Spleen (tissue), 7 donors: ENCODE measurements around the gene CDC42BPA.

Experiments used
- POLR2AphosphoS5 ChIP-seq, 3 donors: sonication (generic); formaldehyde crosslinking; IDR thresholded peaks; one replicate each; pipeline ENCODE4 v1.5.1; 2017; ENCODE audit warnings: antibody characterized with exemption in 3 of 3
- TF ChIP-seq, protein P1 (sequence below), 11 experiments: fragments of 200-600 bp in 7 of 11; fragments of 450-650 bp in 4 of 11; sonication (generic) in 4 of 11; IDR thresholded peaks in 8 of 11; conservative IDR thresholded peaks in 3 of 11; 1 replicate in 7 of 11; 2 replicates in 4 of 11; pipeline versions ENCODE4 v1.4.0 to v1.8.0; 2016 to 2021; ENCODE audit warnings: antibody characterized with exemption in 11 of 11, inconsistent platforms in 4 of 11, mild to moderate bottlenecking in 1 of 11
- donor health status: DM: no; HTN: no; CAD: no; lungs with moderate emphysema.
- donor health status: DM: no; HTN: no; CAD: no.
- donor health status: DM: no; HTN: no; CAD: no.

DNA sequence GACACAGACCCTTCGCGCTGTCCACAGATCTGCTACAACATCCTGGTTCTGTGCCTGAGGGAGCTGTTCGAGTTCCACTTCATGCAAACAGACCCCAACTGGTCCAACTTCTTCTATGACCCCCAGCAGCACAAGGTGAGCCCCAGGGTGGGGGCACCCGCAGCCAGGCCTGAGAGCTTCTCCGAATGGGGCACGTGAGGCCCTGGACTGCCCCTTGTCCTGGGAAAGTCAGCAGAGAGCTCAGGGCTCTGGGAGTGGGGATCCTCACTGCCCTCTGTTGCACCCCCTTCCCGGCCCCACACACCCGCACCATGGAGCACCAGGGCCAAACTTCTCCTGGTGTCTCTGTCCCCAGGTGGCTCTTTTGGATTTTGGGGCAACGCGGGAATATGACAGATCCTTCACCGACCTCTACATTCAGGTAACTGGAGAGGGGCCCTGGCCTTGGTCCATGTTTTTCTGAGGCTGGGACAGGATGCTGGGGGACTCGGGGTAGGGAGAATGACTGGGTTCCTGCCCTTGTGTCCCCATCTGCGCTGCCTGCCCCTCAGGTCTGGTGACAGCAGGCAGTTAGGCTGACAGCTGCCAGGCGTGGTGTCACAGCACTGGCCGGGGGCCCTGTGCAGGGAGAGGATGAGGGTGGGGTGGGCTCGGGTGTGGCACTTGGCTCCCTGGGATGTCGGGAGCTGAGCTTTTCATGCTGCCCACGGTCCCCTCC, 333.6 kb downstream of the CDC42BPA start:
- TF ChIP-seq, protein P1, sequence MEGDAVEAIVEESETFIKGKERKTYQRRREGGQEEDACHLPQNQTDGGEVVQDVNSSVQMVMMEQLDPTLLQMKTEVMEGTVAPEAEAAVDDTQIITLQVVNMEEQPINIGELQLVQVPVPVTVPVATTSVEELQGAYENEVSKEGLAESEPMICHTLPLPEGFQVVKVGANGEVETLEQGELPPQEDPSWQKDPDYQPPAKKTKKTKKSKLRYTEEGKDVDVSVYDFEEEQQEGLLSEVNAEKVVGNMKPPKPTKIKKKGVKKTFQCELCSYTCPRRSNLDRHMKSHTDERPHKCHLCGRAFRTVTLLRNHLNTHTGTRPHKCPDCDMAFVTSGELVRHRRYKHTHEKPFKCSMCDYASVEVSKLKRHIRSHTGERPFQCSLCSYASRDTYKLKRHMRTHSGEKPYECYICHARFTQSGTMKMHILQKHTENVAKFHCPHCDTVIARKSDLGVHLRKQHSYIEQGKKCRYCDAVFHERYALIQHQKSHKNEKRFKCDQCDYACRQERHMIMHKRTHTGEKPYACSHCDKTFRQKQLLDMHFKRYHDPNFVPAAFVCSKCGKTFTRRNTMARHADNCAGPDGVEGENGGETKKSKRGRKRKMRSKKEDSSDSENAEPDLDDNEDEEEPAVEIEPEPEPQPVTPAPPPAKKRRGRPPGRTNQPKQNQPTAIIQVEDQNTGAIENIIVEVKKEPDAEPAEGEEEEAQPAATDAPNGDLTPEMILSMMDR (IDR thresholded peaks at IDR 0.05 in 8 of 11, conservative IDR thresholded peaks at IDR 0.05 in 3 of 11): no peak
- TF ChIP-seq POLR2AphosphoS5 (IDR thresholded peaks at IDR 0.05): peak in 1 of 3 donors; percentile 36
